Measurements from ENCODE around the gene PEX14.

DNA sequence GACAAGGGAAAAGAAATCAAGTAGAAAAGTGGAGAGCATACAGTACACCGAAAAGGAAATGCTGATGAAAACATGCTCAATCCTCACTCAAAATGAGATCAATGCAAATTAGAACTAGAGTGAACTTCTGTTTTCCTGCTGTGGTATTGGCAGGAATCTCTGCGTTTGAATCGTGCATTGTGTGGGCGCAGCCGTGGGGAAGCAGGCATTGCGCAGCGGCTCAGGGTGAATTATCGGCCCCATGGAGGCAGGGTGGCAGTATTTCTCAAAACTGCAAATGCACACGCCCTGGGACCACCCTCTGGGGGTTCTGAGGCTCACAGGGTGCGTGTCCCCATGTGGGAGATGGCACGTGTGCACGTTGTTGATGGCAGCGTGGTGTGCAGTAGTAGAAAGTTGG, 140.6 kb downstream of the PEX14 start:
- TF ChIP-seq, protein P1, sequence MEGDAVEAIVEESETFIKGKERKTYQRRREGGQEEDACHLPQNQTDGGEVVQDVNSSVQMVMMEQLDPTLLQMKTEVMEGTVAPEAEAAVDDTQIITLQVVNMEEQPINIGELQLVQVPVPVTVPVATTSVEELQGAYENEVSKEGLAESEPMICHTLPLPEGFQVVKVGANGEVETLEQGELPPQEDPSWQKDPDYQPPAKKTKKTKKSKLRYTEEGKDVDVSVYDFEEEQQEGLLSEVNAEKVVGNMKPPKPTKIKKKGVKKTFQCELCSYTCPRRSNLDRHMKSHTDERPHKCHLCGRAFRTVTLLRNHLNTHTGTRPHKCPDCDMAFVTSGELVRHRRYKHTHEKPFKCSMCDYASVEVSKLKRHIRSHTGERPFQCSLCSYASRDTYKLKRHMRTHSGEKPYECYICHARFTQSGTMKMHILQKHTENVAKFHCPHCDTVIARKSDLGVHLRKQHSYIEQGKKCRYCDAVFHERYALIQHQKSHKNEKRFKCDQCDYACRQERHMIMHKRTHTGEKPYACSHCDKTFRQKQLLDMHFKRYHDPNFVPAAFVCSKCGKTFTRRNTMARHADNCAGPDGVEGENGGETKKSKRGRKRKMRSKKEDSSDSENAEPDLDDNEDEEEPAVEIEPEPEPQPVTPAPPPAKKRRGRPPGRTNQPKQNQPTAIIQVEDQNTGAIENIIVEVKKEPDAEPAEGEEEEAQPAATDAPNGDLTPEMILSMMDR (conservative IDR thresholded peaks at IDR 0.05 in 1 of 2, IDR thresholded peaks at IDR 0.05 in 1 of 2; ENCODE audit: extremely low read depth in 1 of 2, insufficient read depth in 1 of 2, low read depth in 1 of 2, low read length in 2 of 2) = no peak
- no peak for TF ChIP-seq EZH2 (IDR thresholded peaks at IDR 0.05; ENCODE audit: borderline replicate concordance, low read length)
